ENCODE results near the gene DSG1.
"Not testable (repeated sequence)": the region's sequence is repeated elsewhere in the genome, so short reads cannot be mapped to it uniquely, and the experiment has no call there.

Gene DSG1

GRCh38 chr18:31317860-31318259, at the start of gene DSG1:
Gene DSG1, plus strand, starts transcription at chr18:31318160. Its CDS starts 141 bp downstream, at chr18:31318301.
- DNase-seq = no peak

- DNase-seq = no peak
Observed at GRCh38 chr18:31268985-31269406, 49.0 kb upstream of the DSG1 start.

GRCh38 chr18:31269566-31269965, 48.4 kb upstream of the DSG1 start:
- no peak for DNase-seq

- no peak for DNase-seq
Observed at GRCh38 chr18:31270578-31270977, 47.4 kb upstream of the DSG1 start.

- DNase-seq = no peak
Observed at GRCh38 chr18:31273812-31274527, 44.0 kb upstream of the DSG1 start.

- no peak for DNase-seq
Observed at GRCh38 chr18:31274931-31275330, 43.0 kb upstream of the DSG1 start.

GRCh38 chr18:31275722-31276463, 42.1 kb upstream of the DSG1 start:
- no peak for DNase-seq

- no peak for DNase-seq
Observed at GRCh38 chr18:31278609-31279071, 39.3 kb upstream of the DSG1 start.

GRCh38 chr18:31280502-31280901, 37.5 kb upstream of the DSG1 start:
- DNase-seq = no peak

- no peak for DNase-seq
Observed at GRCh38 chr18:31281437-31281836, 36.5 kb upstream of the DSG1 start.

GRCh38 chr18:31289446-31289845, 28.5 kb upstream of the DSG1 start:
- not testable (repeated sequence) for DNase-seq

- no peak for DNase-seq
Observed at GRCh38 chr18:31291688-31292087, 26.3 kb upstream of the DSG1 start.

GRCh38 chr18:31294199-31294747, 23.7 kb upstream of the DSG1 start:
- no peak for DNase-seq

GRCh38 chr18:31297248-31297647, 20.7 kb upstream of the DSG1 start:
- no peak for DNase-seq

- DNase-seq = no peak
Observed at GRCh38 chr18:31301201-31301655, 16.7 kb upstream of the DSG1 start.

- DNase-seq = no peak
Observed at GRCh38 chr18:31302991-31303390, 15.0 kb upstream of the DSG1 start.

- no peak for DNase-seq
Observed at GRCh38 chr18:31303771-31304170, 14.2 kb upstream of the DSG1 start.

GRCh38 chr18:31309115-31309514, 8.8 kb upstream of the DSG1 start:
- no peak for DNase-seq

GRCh38 chr18:31316974-31317373, 986 bp upstream of the DSG1 start:
- no peak for DNase-seq

GRCh38 chr18:31321719-31322118, 3.8 kb downstream of the DSG1 start:
- no peak for DNase-seq

- no peak for DNase-seq
Observed at GRCh38 chr18:31325051-31325450, 7.1 kb downstream of the DSG1 start.

GRCh38 chr18:31329787-31330438, 12.0 kb downstream of the DSG1 start:
- DNase-seq = no peak

GRCh38 chr18:31343454-31343853, 25.5 kb downstream of the DSG1 start:
- DNase-seq = no peak

Measured in NCI-H1436 treated with DMSO at 0.1 percent for 48 hours (cell line).